Neural crest cell (in vitro differentiated cells): ENCODE measurements around the gene NINL. TPM values are rescaled to one million over a fixed set of nuclear protein-coding genes. Genes with fewer than 3 reads are reported as not detected.
"Not testable (repeated sequence)": the region's sequence is repeated elsewhere in the genome, so short reads cannot be mapped to it uniquely, and the experiment has no call there.

Source experiments
- DNase-seq: peaks from one replicate; pipeline ENCODE4 v3.0.0; 2021; ENCODE audit warnings: low read depth, mixed read lengths, low spot score
- H3K27ac Mint-ChIP-seq: one replicate; pipeline ENCODE4 v1.8.0; 2021; ENCODE audit warnings: mild to moderate bottlenecking, mixed read lengths; ENCODE audit not compliant: unreplicated experiment
- H3K27me3 Mint-ChIP-seq: 2 replicates; pipeline ENCODE4 v1.8.0; 2021; ENCODE audit warnings: low read depth, mild to moderate bottlenecking, mixed read lengths
- H3K36me3 Mint-ChIP-seq: 2 replicates; pipeline ENCODE4 v1.8.0; 2021; ENCODE audit warnings: low read depth, mild to moderate bottlenecking, mixed read lengths
- H3K4me1 Mint-ChIP-seq: 2 replicates; pipeline ENCODE4 v1.8.0; 2021; ENCODE audit warnings: mixed read lengths
- H3K4me3 Mint-ChIP-seq: one replicate; pipeline ENCODE4 v1.8.0; 2021; ENCODE audit warnings: mild to moderate bottlenecking, mixed read lengths
- H3K9me3 Mint-ChIP-seq: 2 replicates; pipeline ENCODE4 v1.8.0; 2021; ENCODE audit warnings: mixed read lengths
- CTCF ChIP-seq: fragments of 200-600 bp; sonication (generic); conservative IDR thresholded peaks from 2 replicates; pipeline ENCODE4 v1.5.0; 2021; ENCODE audit warnings: antibody characterized with exemption, mild to moderate bottlenecking
- total RNA-seq: library from RNA; stranded (reverse); gene quantifications from 2 replicates; pipeline ENCODE4 v1.2.1, GENCODE V29; 2021

NINL gene
- total RNA-seq, 1 donor from 2014 or later = 44.0 TPM

GRCh38 chr20:25508083-25508770 is 77.1 kb downstream of the NINL start:
- no peak for DNase-seq
- no peak overlapping the region for H3K4me3 Mint-ChIP-seq

GRCh38 chr20:25507385-25508082 is 77.8 kb downstream of the NINL start:
- no peaks in the 10 kb centered on the region for H3K4me1 Mint-ChIP-seq
- no peaks in the 10 kb centered on the region for H3K9me3 Mint-ChIP-seq
- H3K36me3 Mint-ChIP-seq = peaks cover 39% of the 10 kb centered on the region
- peak overlapping the region; percentile 16 for H3K27ac Mint-ChIP-seq
- DNase-seq = no peak
- H3K27me3 Mint-ChIP-seq = no peaks in the 10 kb centered on the region
- TF ChIP-seq CTCF = no peak
- H3K4me3 Mint-ChIP-seq = no peak overlapping the region

More at GRCh38 chr20:25508083-25508770, 77.1 kb downstream of the NINL start:
- TF ChIP-seq CTCF = no peak
- Mint-ChIP-seq H3K4me1 (no peaks in the 10 kb centered on the region), H3K27me3 (no peaks in the 10 kb centered on the region), H3K9me3 (no peaks in the 10 kb centered on the region), H3K36me3 (peaks cover 42% of the 10 kb centered on the region), H3K27ac (no peak overlapping the region)

- no peaks in the 10 kb centered on the region for H3K4me1 Mint-ChIP-seq
- H3K9me3 Mint-ChIP-seq = no peaks in the 10 kb centered on the region
- H3K27ac Mint-ChIP-seq = peak overlapping the region; percentile 86
- H3K4me3 Mint-ChIP-seq = no peak overlapping the region
- peaks cover 37% of the 10 kb centered on the region for H3K36me3 Mint-ChIP-seq
- no peak for TF ChIP-seq CTCF
- no peaks in the 10 kb centered on the region for H3K27me3 Mint-ChIP-seq
- DNase-seq = no peak
Measured at GRCh38 chr20:25504366-25505135, 80.8 kb downstream of the NINL start.

GRCh38 chr20:25503936-25504335 is 81.4 kb downstream of the NINL start:
- Mint-ChIP-seq H3K36me3 (peaks cover 33% of the 10 kb centered on the region), H3K27me3 (no peaks in the 10 kb centered on the region), H3K9me3 (no peaks in the 10 kb centered on the region), H3K4me1 (no peaks in the 10 kb centered on the region), H3K27ac (no peak overlapping the region), H3K4me3 (no peak overlapping the region)
- no peak for DNase-seq
- no peak for TF ChIP-seq CTCF

GRCh38 chr20:25503051-25503639 is 82.2 kb downstream of the NINL start:
- H3K27ac Mint-ChIP-seq, H3K4me1 Mint-ChIP-seq, DNase-seq, H3K4me3 Mint-ChIP-seq, H3K27me3 Mint-ChIP-seq, H3K9me3 Mint-ChIP-seq: not testable (repeated sequence)
- H3K36me3 Mint-ChIP-seq = peaks cover 29% of the 10 kb centered on the region
